ENCODE results near the gene SPG11. TPM values are rescaled to one million over a fixed set of nuclear protein-coding genes. Genes with fewer than 3 reads are reported as not detected.

Gene SPG11
- total RNA-seq, 1 experiment from 2014 or later: 38.3 TPM

DNA sequence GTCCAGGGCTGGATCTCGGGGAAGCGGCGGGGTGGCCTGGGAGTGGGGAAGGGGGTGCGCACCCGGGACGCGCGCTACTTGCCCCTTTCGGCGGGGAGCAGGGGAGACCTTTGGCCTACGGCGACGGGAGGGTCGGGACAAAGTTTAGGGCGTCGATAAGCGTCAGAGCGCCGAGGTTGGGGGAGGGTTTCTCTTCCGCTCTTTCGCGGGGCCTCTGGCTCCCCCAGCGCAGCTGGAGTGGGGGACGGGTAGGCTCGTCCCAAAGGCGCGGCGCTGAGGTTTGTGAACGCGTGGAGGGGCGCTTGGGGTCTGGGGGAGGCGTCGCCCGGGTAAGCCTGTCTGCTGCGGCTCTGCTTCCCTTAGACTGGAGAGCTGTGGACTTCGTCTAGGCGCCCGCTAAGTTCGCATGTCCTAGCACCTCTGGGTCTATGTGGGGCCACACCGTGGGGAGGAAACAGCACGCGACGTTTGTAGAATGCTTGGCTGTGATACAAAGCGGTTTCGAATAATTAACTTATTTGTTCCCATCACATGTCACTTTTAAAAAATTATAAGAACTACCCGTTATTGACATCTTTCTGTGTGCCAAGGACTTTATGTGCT is 48.4 kb upstream of the SPG11 start:
- no peak overlapping the region for H2BK15ac ChIP-seq (ENCODE audit: low read depth, low read length)
- no CpG with 5 or more reads among the region's 46 CpGs for WGBS (ENCODE audit: extremely low coverage, insufficient read length, low lambda C conversion rate)
- H3T11ph ChIP-seq (ENCODE audit: low read length): no peak overlapping the region
- no peak overlapping the region for H2BK20ac ChIP-seq (ENCODE audit: low read depth, low read length, poor library complexity, severe bottlenecking)
- peaks cover 15% of the 10 kb centered on the region for H3K27me3 Mint-ChIP-seq (ENCODE audit: low read depth)
- H3K4me1 ChIP-seq (ENCODE audit: insufficient read depth, low read length): no peaks in the 10 kb centered on the region
- no peak overlapping the region for H3K56ac ChIP-seq (ENCODE audit: insufficient read length, low read depth, low read length)
- no peak overlapping the region for H2AFZ ChIP-seq (ENCODE audit: low read length)
- peaks cover 13% of the 10 kb centered on the region for H3K23me2 ChIP-seq (ENCODE audit: insufficient read length, low read depth, low read length, poor library complexity, severe bottlenecking)
- H4K20me1 ChIP-seq (ENCODE audit: control insufficient read depth, insufficient read depth, insufficient read length): no peaks in the 10 kb centered on the region
- H4K8ac ChIP-seq (replicated peaks; ENCODE audit: insufficient read length, low read depth, low read length): no peak overlapping the region
- no peaks in the 10 kb centered on the region; the same call in 1 of the 2 replicates for H3K27me3 ChIP-seq (ENCODE audit: insufficient read depth, low read length)
- H3K27ac ChIP-seq (ENCODE audit: insufficient read length, low read depth, low read length): no peak overlapping the region
- peak overlapping the region; percentile 55 for H3K4me2 ChIP-seq (ENCODE audit: insufficient read depth, insufficient read length, low read length)
- H3K4ac ChIP-seq (ENCODE audit: low read depth, low read length): no peak overlapping the region
- no peak overlapping the region for H2BK12ac ChIP-seq (ENCODE audit: insufficient read length, low read depth, low read length)
- no peaks in the 10 kb centered on the region for H3K79me1 ChIP-seq (ENCODE audit: insufficient read depth, low read depth, low read length, poor library complexity, severe bottlenecking)
- H2BK120ac ChIP-seq (ENCODE audit: low read depth, low read length, poor library complexity, severe bottlenecking): no peak overlapping the region
- H3K18ac ChIP-seq (ENCODE audit: insufficient read length, low read depth, low read length): peak overlapping the region; percentile 61
- H3K9ac ChIP-seq (ENCODE audit: extremely low read depth, insufficient read length, low read length): peak overlapping the region; percentile 9
- peaks cover 6 to 7% of the 10 kb centered on the region in 2 experiments for H3K4me1 Mint-ChIP-seq
- H3K23ac ChIP-seq (ENCODE audit: insufficient read length, low read depth, low read length): no peak overlapping the region
- DNase-seq: no peak
- no peaks in the 10 kb centered on the region; the same call in 1 of the 2 replicates for H3K79me2 ChIP-seq (ENCODE audit: insufficient read depth, low read length)
- no peak overlapping the region for H2BK5ac ChIP-seq (ENCODE audit: insufficient read length, low read length)
- H3K36me3 Mint-ChIP-seq (ENCODE audit: insufficient read depth in 1 of 3, low read depth in 3 of 3): peaks cover under 1 to 8% (median 7%) of the 10 kb centered on the region in 3 experiments; a peak in 6 of 7 replicates
- H4K5ac ChIP-seq (ENCODE audit: insufficient read length, low read depth, low read length): no peak overlapping the region
- H3K9me3 Mint-ChIP-seq: no peaks in the 10 kb centered on the region
- no peaks in the 10 kb centered on the region for H3K9me3 ChIP-seq (ENCODE audit: control insufficient read depth, low read depth, low read length)
- H4K91ac ChIP-seq (ENCODE audit: insufficient read length, low read depth, low read length): no peak overlapping the region
- no peak overlapping the region for H2AK5ac ChIP-seq (ENCODE audit: insufficient read length, low read length)
- H3K27ac Mint-ChIP-seq: peak overlapping the region in 2 of 3 experiments; percentile 29 to 93; a peak in 4 of 7 replicates
- H3K14ac ChIP-seq (ENCODE audit: insufficient read depth, low read length): peak overlapping the region; percentile 55; the same call in 1 of the 2 replicates
- H3K4me3 Mint-ChIP-seq: peak overlapping the region; percentile 82 to 95
- TF ChIP-seq, protein P1, sequence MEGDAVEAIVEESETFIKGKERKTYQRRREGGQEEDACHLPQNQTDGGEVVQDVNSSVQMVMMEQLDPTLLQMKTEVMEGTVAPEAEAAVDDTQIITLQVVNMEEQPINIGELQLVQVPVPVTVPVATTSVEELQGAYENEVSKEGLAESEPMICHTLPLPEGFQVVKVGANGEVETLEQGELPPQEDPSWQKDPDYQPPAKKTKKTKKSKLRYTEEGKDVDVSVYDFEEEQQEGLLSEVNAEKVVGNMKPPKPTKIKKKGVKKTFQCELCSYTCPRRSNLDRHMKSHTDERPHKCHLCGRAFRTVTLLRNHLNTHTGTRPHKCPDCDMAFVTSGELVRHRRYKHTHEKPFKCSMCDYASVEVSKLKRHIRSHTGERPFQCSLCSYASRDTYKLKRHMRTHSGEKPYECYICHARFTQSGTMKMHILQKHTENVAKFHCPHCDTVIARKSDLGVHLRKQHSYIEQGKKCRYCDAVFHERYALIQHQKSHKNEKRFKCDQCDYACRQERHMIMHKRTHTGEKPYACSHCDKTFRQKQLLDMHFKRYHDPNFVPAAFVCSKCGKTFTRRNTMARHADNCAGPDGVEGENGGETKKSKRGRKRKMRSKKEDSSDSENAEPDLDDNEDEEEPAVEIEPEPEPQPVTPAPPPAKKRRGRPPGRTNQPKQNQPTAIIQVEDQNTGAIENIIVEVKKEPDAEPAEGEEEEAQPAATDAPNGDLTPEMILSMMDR (conservative IDR thresholded peaks at IDR 0.05): no peak
